SK-N-SH treated with all-trans-retinoic acid at 6 μM for 48 hours (cell line): ENCODE measurements around the gene NPAS3.

ENCODE experiments used
- ATAC-seq: fragments of 200-7000 bp; cut with Tn5 transposase; 3 replicates; pipeline ENCODE4 v1.9.1; 2020; ENCODE audit warnings: mild to moderate bottlenecking, moderate library complexity
- BACH2 ChIP-seq: fragments of 250-450 bp; sonication (Bioruptor Pico); IDR thresholded peaks from 2 replicates; pipeline ENCODE4 v1.9.0; 2021; ENCODE audit warnings: mild to moderate bottlenecking, borderline replicate concordance
- CREB5 ChIP-seq: fragments of 250-450 bp; sonication (Bioruptor Pico); IDR thresholded peaks from 2 replicates; pipeline ENCODE4 v1.5.1; 2020; ENCODE audit warnings: low read depth, mild to moderate bottlenecking, moderate library complexity
- CSRNP3 ChIP-seq: fragments of 250-450 bp; sonication (Bioruptor Pico); IDR thresholded peaks from 2 replicates; pipeline ENCODE4 v1.5.1; 2021; ENCODE audit warnings: mild to moderate bottlenecking, moderate library complexity
- ESRRG ChIP-seq: fragments of 250-450 bp; sonication (Bioruptor Pico); IDR thresholded peaks from 2 replicates; pipeline ENCODE4 v1.6.1; 2021; ENCODE audit warnings: mild to moderate bottlenecking
- GLIS3 ChIP-seq: fragments of 250-450 bp; sonication (Bioruptor Pico); IDR thresholded peaks from 2 replicates; pipeline ENCODE4 v1.5.0; 2020; ENCODE audit warnings: mild to moderate bottlenecking, moderate library complexity
- ISL1 ChIP-seq: fragments of 250-450 bp; sonication (Bioruptor Pico); IDR thresholded peaks from 2 replicates; pipeline ENCODE4 v2.1.2; 2022; ENCODE audit warnings: mild to moderate bottlenecking, moderate library complexity
- POU6F1 ChIP-seq: fragments of 250-450 bp; sonication (Bioruptor Pico); IDR thresholded peaks from 2 replicates; pipeline ENCODE4 v1.8.0; 2021; ENCODE audit warnings: low read depth, mild to moderate bottlenecking, moderate library complexity, borderline replicate concordance
- SNAI2 ChIP-seq: fragments of 250-450 bp; sonication (Bioruptor Pico); IDR thresholded peaks from 2 replicates; pipeline ENCODE4 v1.5.0; 2020; ENCODE audit warnings: mild to moderate bottlenecking, moderate library complexity
- TCF4 ChIP-seq: fragments of 250-450 bp; sonication (Bioruptor Pico); IDR thresholded peaks from 2 replicates; pipeline ENCODE4 v1.8.0; 2021; ENCODE audit warnings: mild to moderate bottlenecking, moderate library complexity, borderline replicate concordance
- TOX ChIP-seq: fragments of 250-450 bp; sonication (Bioruptor Pico); IDR thresholded peaks from 2 replicates; pipeline ENCODE4 v1.8.0; 2021; ENCODE audit warnings: mild to moderate bottlenecking, moderate library complexity, borderline replicate concordance
- ZC3H10 ChIP-seq: fragments of 250-450 bp; sonication (Bioruptor Pico); IDR thresholded peaks from 2 replicates; pipeline ENCODE4 v1.5.1; 2021; ENCODE audit warnings: mild to moderate bottlenecking, moderate library complexity
- ZFP3 ChIP-seq: fragments of 250-450 bp; sonication (Bioruptor Pico); IDR thresholded peaks from 2 replicates; pipeline ENCODE4 v1.5.0; 2020; ENCODE audit warnings: mild to moderate bottlenecking, moderate library complexity
- ZNF70 ChIP-seq: fragments of 450-650 bp; formaldehyde crosslinking; IDR thresholded peaks from 2 replicates; pipeline ENCODE4 v1.5.0; 2020; ENCODE audit warnings: mild to moderate bottlenecking, moderate library complexity
- TF ChIP-seq, protein P1 (sequence below): fragments of 250-450 bp; sonication (Bioruptor Pico); IDR thresholded peaks from 2 replicates; pipeline ENCODE4 v1.8.0; 2020; ENCODE audit warnings: mild to moderate bottlenecking, moderate library complexity, borderline replicate concordance

The NPAS3 gene

GRCh38 chr14:33794791-33795305 is 856.2 kb downstream of the NPAS3 start (continued):
- TF ChIP-seq, protein P1, sequence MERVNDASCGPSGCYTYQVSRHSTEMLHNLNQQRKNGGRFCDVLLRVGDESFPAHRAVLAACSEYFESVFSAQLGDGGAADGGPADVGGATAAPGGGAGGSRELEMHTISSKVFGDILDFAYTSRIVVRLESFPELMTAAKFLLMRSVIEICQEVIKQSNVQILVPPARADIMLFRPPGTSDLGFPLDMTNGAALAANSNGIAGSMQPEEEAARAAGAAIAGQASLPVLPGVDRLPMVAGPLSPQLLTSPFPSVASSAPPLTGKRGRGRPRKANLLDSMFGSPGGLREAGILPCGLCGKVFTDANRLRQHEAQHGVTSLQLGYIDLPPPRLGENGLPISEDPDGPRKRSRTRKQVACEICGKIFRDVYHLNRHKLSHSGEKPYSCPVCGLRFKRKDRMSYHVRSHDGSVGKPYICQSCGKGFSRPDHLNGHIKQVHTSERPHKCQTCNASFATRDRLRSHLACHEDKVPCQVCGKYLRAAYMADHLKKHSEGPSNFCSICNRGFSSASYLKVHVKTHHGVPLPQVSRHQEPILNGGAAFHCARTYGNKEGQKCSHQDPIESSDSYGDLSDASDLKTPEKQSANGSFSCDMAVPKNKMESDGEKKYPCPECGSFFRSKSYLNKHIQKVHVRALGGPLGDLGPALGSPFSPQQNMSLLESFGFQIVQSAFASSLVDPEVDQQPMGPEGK (CRISPR knock-in tag), result no peak

- no peak for ATAC-seq
- TF ChIP-seq, protein P1 (CRISPR knock-in tag), result no peak
- peak; percentile 29; the same call in 1 of the 2 replicates for TF ChIP-seq ISL1
Observed at GRCh38 chr14:33796356-33796755, 857.7 kb downstream of the NPAS3 start.

GRCh38 chr14:33799705-33800570 is 861.3 kb downstream of the NPAS3 start:
- TF ChIP-seq GLIS3 (no peak), BACH2 (CRISPR knock-in tag) (no peak), ESRRG (CRISPR knock-in tag) (no peak)
- ATAC-seq, result no peak

GRCh38 chr14:33800735-33801163 is 862.1 kb downstream of the NPAS3 start:
- ATAC-seq, result no peak

GRCh38 chr14:33802737-33803136 is 864.1 kb downstream of the NPAS3 start:
- TF ChIP-seq, protein P1 (CRISPR knock-in tag), result no peak
- no peak for TF ChIP-seq GLIS3
- no peak for TF ChIP-seq ZC3H10 (CRISPR knock-in tag)
- TF ChIP-seq CSRNP3 (CRISPR knock-in tag), result no peak
- TF ChIP-seq TCF4 (CRISPR knock-in tag), result no peak
- TF ChIP-seq TOX (CRISPR knock-in tag), result no peak
- no peak for TF ChIP-seq CREB5 (CRISPR knock-in tag)
- ATAC-seq, result no peak

More at GRCh38 chr14:33800735-33801163, 862.1 kb downstream of the NPAS3 start:
- TF ChIP-seq SNAI2 (CRISPR knock-in tag), result no peak
- TF ChIP-seq, protein P1 (CRISPR knock-in tag), result no peak
- no peak for TF ChIP-seq ZC3H10 (CRISPR knock-in tag)
- no peak for TF ChIP-seq ZFP3
- TF ChIP-seq ISL1, result no peak
- no peak for TF ChIP-seq TOX (CRISPR knock-in tag)
- TF ChIP-seq POU6F1, result no peak
- TF ChIP-seq ZNF70, result no peak
